Measurements from ENCODE around the gene COA1.

GRCh38 chr7:43767311-43767710, 38.0 kb upstream of the COA1 start:
- TF ChIP-seq CTCF (IDR thresholded peaks at IDR 0.05; ENCODE audit: low read length) (no peak), EZH2phosphoT487 (IDR thresholded peaks at IDR 0.05; ENCODE audit: low read length) (no peak), EZH2 (optimal IDR thresholded peaks at IDR 0.05; ENCODE audit: low read depth, low read length) (no peak)
